Measurements from ENCODE around the gene KDM4C.

- TF ChIP-seq CTCF (IDR thresholded peaks at IDR 0.05 in 8 of 11, conservative IDR thresholded peaks at IDR 0.05 in 3 of 11) (no peak), POLR2AphosphoS5 (IDR thresholded peaks at IDR 0.05) (no peak)
These were observed 203.0 kb downstream of the KDM4C start for GRCh38 chr9:6960777-6961176.
